KOPT-K1 (cell line): ENCODE data around the gene LIN37.
"Not testable (repeated sequence)": the region's sequence is repeated elsewhere in the genome, so short reads cannot be mapped to it uniquely, and the experiment has no call there.

Experiments used
- H3K27ac ChIP-seq: fragments of 200-600 bp; sonication (generic); 2 replicates; pipeline ENCODE4 v1.5.1; 2016; ENCODE audit warnings: antibody characterized with exemption, mild to moderate bottlenecking, low read depth, low read length; ENCODE audit not compliant: poor library complexity, severe bottlenecking
- H3K36me3 ChIP-seq: fragments of 200-600 bp; sonication (generic); 2 replicates; pipeline ENCODE4 v1.5.1; 2017; ENCODE audit warnings: antibody characterized with exemption, mild to moderate bottlenecking, low read length, moderate library complexity; ENCODE audit not compliant: insufficient read depth
- H3K9me3 ChIP-seq: fragments of 200-600 bp; sonication (generic); 2 replicates; pipeline ENCODE4 v1.5.1; 2017; ENCODE audit warnings: antibody characterized with exemption, low read length, mild to moderate bottlenecking; ENCODE audit not compliant: insufficient read depth, poor library complexity, severe bottlenecking

The LIN37 gene

DNA sequence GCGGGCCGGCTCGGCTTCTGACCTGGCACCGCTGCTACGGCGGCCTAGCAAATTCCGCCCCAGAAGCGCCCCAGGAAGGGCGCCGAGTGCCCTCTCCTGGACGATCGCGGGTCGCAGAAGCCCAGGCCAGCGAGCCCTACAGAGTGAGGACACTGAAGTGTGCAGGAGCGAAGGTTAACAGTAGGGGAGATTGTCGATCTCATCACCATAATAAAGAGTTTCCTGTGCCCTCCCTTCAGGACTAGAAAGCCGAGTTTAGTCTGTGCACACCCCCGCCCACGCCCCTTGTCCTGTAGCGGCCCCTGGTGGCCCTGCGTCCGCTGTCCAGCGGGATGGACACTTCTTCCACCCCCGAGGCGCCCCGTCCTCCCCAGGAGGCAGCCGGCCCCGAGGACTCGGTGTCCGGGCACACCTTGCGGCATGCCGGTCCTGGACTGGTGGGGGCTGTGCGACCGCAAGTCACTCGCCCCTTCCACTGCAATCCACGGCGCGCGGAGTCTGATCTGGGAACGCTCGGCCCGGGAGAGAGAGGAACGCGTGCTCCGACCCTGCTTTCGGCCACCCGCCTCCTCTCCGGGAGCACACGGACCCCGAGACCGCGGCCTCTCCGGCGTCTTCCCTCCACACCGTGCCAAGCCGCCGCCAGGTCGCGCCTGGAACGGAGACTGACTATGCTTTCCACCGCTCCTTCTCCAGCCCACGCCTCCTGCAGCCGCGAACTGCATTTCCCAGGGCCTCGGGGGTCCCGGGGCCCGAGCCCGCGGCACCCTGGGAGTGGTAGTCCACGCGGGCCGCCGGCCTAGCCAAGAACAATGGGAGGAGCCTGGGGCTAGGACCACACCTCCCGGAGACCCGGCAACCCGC is 31.3 kb upstream of the LIN37 start:
- Histone ChIP-seq H3K36me3 (peaks cover 27% of the 10 kb centered on the region), H3K27ac (peak overlapping the region; percentile 79), H3K9me3 (no peaks in the 10 kb centered on the region)

DNA sequence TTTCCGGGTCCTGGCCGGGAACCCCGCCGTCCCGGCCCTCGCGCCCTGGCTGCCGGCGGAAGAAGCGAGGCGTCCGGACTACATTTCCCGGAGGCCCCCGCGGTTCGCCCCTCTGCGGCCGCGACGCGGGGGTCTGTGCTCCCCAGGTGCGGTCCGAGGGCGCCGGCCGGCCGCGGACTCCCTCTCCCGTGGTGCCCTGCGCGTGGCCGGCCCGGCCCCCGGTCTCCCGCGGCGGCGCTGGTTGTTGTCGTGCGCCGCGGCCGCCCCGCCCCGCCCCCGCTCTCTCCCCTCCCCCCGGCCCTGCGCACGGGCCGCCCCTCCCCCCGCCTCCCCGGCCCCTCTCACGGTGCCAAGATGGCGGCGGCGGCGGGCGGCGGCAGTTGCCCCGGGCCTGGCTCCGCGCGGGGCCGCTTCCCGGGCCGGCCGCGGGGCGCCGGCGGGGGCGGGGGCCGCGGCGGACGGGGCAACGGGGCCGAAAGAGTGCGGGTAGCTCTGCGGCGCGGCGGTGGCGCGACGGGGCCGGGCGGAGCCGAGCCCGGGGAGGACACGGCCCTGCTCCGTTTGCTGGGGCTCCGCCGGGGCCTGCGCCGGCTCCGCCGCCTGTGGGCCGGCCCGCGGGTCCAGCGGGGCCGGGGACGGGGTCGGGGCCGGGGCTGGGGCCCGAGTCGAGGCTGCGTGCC is 30.6 kb upstream of the LIN37 start, which contains the start of gene KMT2B:
Gene KMT2B (plus strand): TSS at position 339 of the 680 bp plus-strand sequence. CDS start 16 bp downstream, at position 355.
- Histone ChIP-seq H3K36me3 (peaks cover 35% of the 10 kb centered on the region), H3K9me3 (no peaks in the 10 kb centered on the region), H3K27ac (peak within 1 kb of the TSS; percentile 79)

GRCh38 chr19:35718345-35719041 is 29.9 kb upstream of the LIN37 start:
- Histone ChIP-seq H3K9me3 (no peaks in the 10 kb centered on the region), H3K27ac (peak overlapping the region; percentile 79)

DNA sequence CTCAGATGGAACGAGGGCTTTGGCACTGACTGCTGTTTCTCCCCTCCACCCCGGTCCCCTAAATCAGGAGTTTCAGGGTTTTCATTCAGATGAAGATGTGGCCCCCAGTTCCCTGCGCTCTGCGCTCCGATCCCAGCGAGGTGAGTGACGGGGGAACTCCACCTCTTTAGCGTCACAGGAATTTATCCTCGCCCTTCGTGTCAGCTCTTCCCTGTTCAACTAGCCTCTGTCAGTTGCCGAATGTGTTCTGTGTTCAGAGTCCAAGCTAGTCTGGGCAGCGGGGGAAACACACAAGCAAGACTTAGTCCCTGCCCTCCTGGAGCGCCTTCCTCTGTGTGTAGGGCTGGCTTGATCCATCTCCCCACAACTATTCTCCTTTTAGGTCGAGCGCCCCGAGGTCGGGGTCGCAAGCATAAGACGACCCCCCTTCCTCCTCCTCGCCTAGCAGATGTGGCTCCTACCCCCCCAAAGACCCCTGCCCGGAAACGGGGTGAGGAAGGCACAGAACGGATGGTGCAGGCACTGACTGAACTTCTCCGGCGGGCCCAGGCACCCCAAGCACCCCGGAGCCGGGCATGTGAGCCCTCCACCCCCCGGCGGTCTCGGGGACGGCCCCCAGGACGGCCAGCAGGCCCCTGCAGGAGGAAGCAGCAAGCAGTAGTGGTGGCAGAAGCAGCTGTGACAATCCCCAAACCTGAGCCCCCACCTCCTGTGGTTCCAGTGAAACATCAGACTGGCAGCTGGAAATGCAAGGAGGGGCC is 28.8 kb upstream of the LIN37 start:
- no peaks in the 10 kb centered on the region for H3K9me3 ChIP-seq
- H3K27ac ChIP-seq = no peak overlapping the region
- H3K36me3 ChIP-seq = peaks cover 53% of the 10 kb centered on the region

More at GRCh38 chr19:35718345-35719041, 29.9 kb upstream of the LIN37 start:
- peaks cover 42% of the 10 kb centered on the region for H3K36me3 ChIP-seq

GRCh38 chr19:35720163-35720524 is 28.2 kb upstream of the LIN37 start:
- H3K36me3 ChIP-seq = peaks cover 59% of the 10 kb centered on the region
- no peaks in the 10 kb centered on the region for H3K9me3 ChIP-seq
- no peak overlapping the region for H3K27ac ChIP-seq

GRCh38 chr19:35720648-35721047 is 27.7 kb upstream of the LIN37 start:
- H3K36me3 ChIP-seq = peaks cover 64% of the 10 kb centered on the region

DNA sequence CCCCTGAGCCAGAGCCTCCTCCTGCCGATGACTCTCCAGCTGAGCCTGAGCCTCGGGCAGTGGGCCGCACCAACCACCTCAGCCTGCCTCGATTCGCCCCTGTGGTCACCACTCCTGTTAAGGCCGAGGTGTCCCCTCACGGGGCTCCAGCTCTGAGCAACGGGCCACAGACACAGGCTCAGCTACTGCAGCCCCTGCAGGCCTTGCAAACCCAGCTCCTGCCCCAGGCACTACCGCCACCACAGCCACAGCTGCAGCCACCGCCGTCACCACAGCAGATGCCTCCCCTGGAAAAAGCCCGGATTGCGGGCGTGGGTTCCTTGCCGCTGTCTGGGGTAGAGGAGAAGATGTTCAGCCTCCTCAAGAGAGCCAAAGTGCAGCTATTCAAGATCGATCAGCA is 27.0 kb upstream of the LIN37 start:
- H3K36me3 ChIP-seq = peaks cover 71% of the 10 kb centered on the region
- H3K9me3 ChIP-seq = no peaks in the 10 kb centered on the region
- no peak overlapping the region for H3K27ac ChIP-seq

More at GRCh38 chr19:35720648-35721047, 27.7 kb upstream of the LIN37 start:
- Histone ChIP-seq H3K9me3 (no peaks in the 10 kb centered on the region), H3K27ac (no peak overlapping the region)

GRCh38 chr19:35722461-35722860 is 25.9 kb upstream of the LIN37 start:
- Histone ChIP-seq H3K27ac (no peak overlapping the region), H3K36me3 (peaks cover 81% of the 10 kb centered on the region), H3K9me3 (no peaks in the 10 kb centered on the region)

DNA sequence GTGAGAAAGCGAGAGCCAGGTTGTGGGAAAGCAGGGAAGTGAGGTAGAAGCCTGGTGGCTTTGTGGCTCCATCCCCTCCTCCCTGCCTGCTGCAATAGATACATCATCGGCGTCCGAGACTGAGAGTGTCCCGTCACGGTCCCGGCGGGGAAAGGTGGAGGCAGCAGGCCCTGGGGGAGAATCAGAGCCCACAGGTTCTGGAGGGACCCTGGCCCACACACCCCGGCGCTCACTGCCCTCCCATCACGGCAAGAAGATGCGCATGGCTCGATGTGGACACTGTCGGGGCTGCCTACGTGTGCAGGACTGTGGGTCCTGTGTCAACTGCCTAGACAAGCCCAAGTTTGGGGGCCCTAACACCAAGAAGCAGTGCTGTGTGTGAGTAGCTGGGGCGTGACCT is 25.5 kb upstream of the LIN37 start:
- peaks cover 85% of the 10 kb centered on the region for H3K36me3 ChIP-seq
- H3K9me3 ChIP-seq = no peaks in the 10 kb centered on the region
- no peak overlapping the region for H3K27ac ChIP-seq

GRCh38 chr19:35723671-35724070 is 24.7 kb upstream of the LIN37 start:
- peaks cover 93% of the 10 kb centered on the region for H3K36me3 ChIP-seq
- H3K27ac ChIP-seq = no peak overlapping the region
- H3K9me3 ChIP-seq = no peaks in the 10 kb centered on the region

- H3K36me3 ChIP-seq = peaks cover 98% of the 10 kb centered on the region
- not testable (repeated sequence) for H3K27ac ChIP-seq, H3K9me3 ChIP-seq
These were observed 24.2 kb upstream of the LIN37 start for GRCh38 chr19:35724132-35724531.

- Histone ChIP-seq H3K9me3 (no peaks in the 10 kb centered on the region), H3K36me3 (peaks cover 99% of the 10 kb centered on the region), H3K27ac (no peak overlapping the region)
These were observed 23.8 kb upstream of the LIN37 start for GRCh38 chr19:35724560-35724959.

DNA sequence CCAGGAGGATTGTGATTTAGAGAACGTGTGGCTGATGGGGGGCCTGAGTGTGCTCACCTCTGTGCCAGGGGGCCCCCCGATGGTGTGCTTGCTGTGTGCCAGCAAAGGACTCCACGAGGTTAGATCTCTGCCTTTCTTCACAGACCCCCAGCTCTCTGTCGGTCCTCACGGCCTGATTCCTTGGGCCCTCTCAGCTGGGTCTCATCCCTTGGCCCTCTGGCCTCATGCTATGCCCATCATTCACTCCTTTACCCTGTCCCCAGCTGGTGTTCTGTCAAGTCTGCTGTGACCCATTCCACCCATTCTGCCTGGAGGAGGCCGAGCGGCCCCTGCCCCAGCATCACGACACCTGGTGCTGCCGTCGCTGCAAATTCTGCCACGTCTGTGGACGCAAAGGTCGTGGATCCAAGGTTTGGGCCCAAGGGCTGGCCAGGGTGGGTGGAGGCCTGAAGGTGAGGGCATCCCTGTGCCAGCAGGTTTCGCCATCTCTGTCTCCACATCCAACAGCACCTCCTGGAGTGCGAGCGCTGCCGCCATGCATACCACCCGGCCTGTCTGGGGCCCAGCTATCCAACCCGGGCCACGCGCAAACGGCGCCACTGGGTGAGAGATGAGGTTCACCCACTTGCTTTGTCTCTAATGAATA is 23.0 kb upstream of the LIN37 start:
- Histone ChIP-seq H3K27ac (no peak overlapping the region), H3K9me3 (no peaks in the 10 kb centered on the region), H3K36me3 (peaks cover 99% of the 10 kb centered on the region)
